GM23338 (cell line): ENCODE measurements around the gene CIZ1. TPM values are rescaled to one million over a fixed set of nuclear protein-coding genes. Genes with fewer than 3 reads are reported as not detected.

Experiments used
- ATAC-seq: fragments of 200-7000 bp; cut with Tn5 transposase; 3 replicates; pipeline ENCODE4 v1.9.1; 2020
- DNase-seq: peaks from one replicate; pipeline ENCODE4 v3.0.0-alpha.2; 2015; ENCODE audit warnings: low spot score
- H2AFZ ChIP-seq: fragments of 200-600 bp; sonication (generic); 2 replicates; pipeline ENCODE4 v1.8.0; 2016; ENCODE audit warnings: antibody characterized with exemption, mild to moderate bottlenecking, moderate library complexity
- H3F3A ChIP-seq: fragments of 200-600 bp; sonication (generic); replicated peaks from 2 replicates; pipeline ENCODE4 v1.8.0; 2017; ENCODE audit warnings: antibody characterized with exemption, mixed run types, low read depth
- H3K27ac ChIP-seq: fragments of 200-600 bp; sonication (generic); 2 replicates; pipeline ENCODE4 v1.6.1; 2016; ENCODE audit warnings: low read depth
- H3K27me3 ChIP-seq: fragments of 200-600 bp; sonication (generic); 2 replicates; pipeline ENCODE4 v1.8.0; 2016; ENCODE audit warnings: mild to moderate bottlenecking, mixed run types, moderate library complexity; ENCODE audit not compliant: insufficient read depth
- H3K36me3 ChIP-seq: fragments of 200-600 bp; sonication (generic); 2 replicates; pipeline ENCODE4 v1.8.0; 2016; ENCODE audit warnings: mild to moderate bottlenecking; ENCODE audit not compliant: insufficient read depth
- H3K4me1 ChIP-seq: fragments of 200-600 bp; sonication (generic); 2 replicates; pipeline ENCODE4 v1.8.0; 2016; ENCODE audit warnings: mild to moderate bottlenecking, moderate library complexity; ENCODE audit not compliant: insufficient read depth
- H3K4me2 ChIP-seq: fragments of 200-600 bp; sonication (generic); 2 replicates; pipeline ENCODE4 v1.7.1; 2017; ENCODE audit warnings: mixed run types
- H3K4me3 ChIP-seq: fragments of 200-600 bp; sonication (generic); 2 replicates; pipeline ENCODE4 v1.6.1; 2016; ENCODE audit warnings: mixed run types
- H3K79me2 ChIP-seq: fragments of 200-600 bp; sonication (generic); replicated peaks from 2 replicates; pipeline ENCODE4 v1.8.0; 2017; ENCODE audit warnings: mild to moderate bottlenecking; ENCODE audit not compliant: insufficient read depth
- H3K9me2 ChIP-seq: fragments of 200-600 bp; sonication (generic); 2 replicates; pipeline ENCODE4 v1.8.0; 2017; ENCODE audit not compliant: insufficient read depth
- H4K20me1 ChIP-seq: fragments of 200-600 bp; sonication (generic); replicated peaks from 2 replicates; pipeline ENCODE4 v1.8.0; 2017; ENCODE audit warnings: mild to moderate bottlenecking; ENCODE audit not compliant: insufficient read depth
- H3K27ac Mint-ChIP-seq: 2 replicates; pipeline ENCODE4 v1.8.0; 2020; ENCODE audit warnings: inconsistent platforms, mild to moderate bottlenecking, moderate library complexity, mixed read lengths
- H3K27me3 Mint-ChIP-seq: 3 replicates; pipeline ENCODE4 v1.8.0; 2022; ENCODE audit warnings: low read depth, mild to moderate bottlenecking, moderate library complexity, mixed read lengths, inconsistent platforms; ENCODE audit not compliant: insufficient read depth, poor library complexity
- H3K36me3 Mint-ChIP-seq: 3 replicates; pipeline ENCODE4 v1.8.0; 2021; ENCODE audit warnings: low read depth, mild to moderate bottlenecking, inconsistent platforms, moderate library complexity, mixed read lengths
- H3K4me1 Mint-ChIP-seq: 3 replicates; pipeline ENCODE4 v1.8.0; 2020; ENCODE audit warnings: mild to moderate bottlenecking, inconsistent platforms, mixed read lengths
- H3K4me3 Mint-ChIP-seq: 3 replicates; pipeline ENCODE4 v1.8.0; 2021; ENCODE audit warnings: moderate library complexity, mild to moderate bottlenecking, inconsistent platforms, mixed read lengths
- H3K9me3 Mint-ChIP-seq: 3 replicates; pipeline ENCODE4 v1.8.0; 2020; ENCODE audit warnings: moderate library complexity, mild to moderate bottlenecking, inconsistent platforms, mixed read lengths
- CREB1 ChIP-seq: fragments of 250-450 bp; sonication (Bioruptor Pico); IDR thresholded peaks from 2 replicates; pipeline ENCODE4 v1.5.0; 2020; ENCODE audit warnings: low read depth, mild to moderate bottlenecking, moderate library complexity
- EZH2 ChIP-seq: fragments of 200-600 bp; sonication (generic); IDR thresholded peaks from one replicate; pipeline ENCODE4 v1.8.0; 2017; ENCODE audit warnings: antibody characterized with exemption, mild to moderate bottlenecking, low read depth; ENCODE audit not compliant: unreplicated experiment
- EZH2phosphoT487 ChIP-seq: fragments of 200-600 bp; sonication (generic); IDR thresholded peaks from one replicate; pipeline ENCODE4 v1.8.1; 2018; ENCODE audit warnings: antibody characterized with exemption; ENCODE audit not compliant: unreplicated experiment
- JUNB ChIP-seq: IDR thresholded peaks from one replicate; pipeline ENCODE4 v1.6.1; 2016; ENCODE audit warnings: antibody characterized with exemption; ENCODE audit not compliant: unreplicated experiment
- NANOG ChIP-seq: IDR thresholded peaks from 2 replicates; pipeline ENCODE4 v1.6.1; 2016; ENCODE audit warnings: antibody characterized with exemption, borderline replicate concordance
- POLR2AphosphoS5 ChIP-seq: IDR thresholded peaks from 2 replicates; pipeline ENCODE4 v1.6.1; 2016; ENCODE audit warnings: antibody characterized with exemption, low read depth
- STAT1 ChIP-seq: IDR thresholded peaks from one replicate; pipeline ENCODE4 v1.6.1; 2016; ENCODE audit warnings: antibody characterized with exemption; ENCODE audit not compliant: unreplicated experiment
- ZNF114 ChIP-seq: fragments of 250-450 bp; sonication (Bioruptor Pico); IDR thresholded peaks from 2 replicates; pipeline ENCODE4 v1.5.0; 2020; ENCODE audit warnings: mild to moderate bottlenecking, moderate library complexity
- ZNF331 ChIP-seq: fragments of 250-450 bp; sonication (Bioruptor Pico); IDR thresholded peaks from 2 replicates; pipeline ENCODE4 v1.5.0; 2020; ENCODE audit warnings: low read depth, mild to moderate bottlenecking, moderate library complexity
- polyA plus RNA-seq: library from polyadenylated mRNA; unstranded; fragments of >200 nt; fragmentation: Nextera tagmentation; extraction: Ambion mirVana; gene quantifications from 2 replicates; pipeline ENCODE4 v1.2.1, GENCODE V29; 2016
- total RNA-seq: library from RNA; depleted of rRNA; stranded (reverse); fragments of >200 nt; shearing (Covaris generic); gene quantifications from 2 replicates; pipeline ENCODE4 v1.2.3, GENCODE V29; 2014
- TF ChIP-seq, protein P1 (sequence below), 2 experiments: fragments of 200-600 bp in 1 of 2; sonication (generic) in 1 of 2; conservative IDR thresholded peaks; 2 replicates each; pipeline versions ENCODE4 v1.5.1 to v1.6.1; 2016 to 2017; ENCODE audit warnings: antibody characterized with exemption in 2 of 2, low read depth in 2 of 2, mild to moderate bottlenecking in 2 of 2, moderate library complexity in 1 of 2
- TF ChIP-seq, protein P2 (sequence below): fragments of 250-450 bp; sonication (Bioruptor Pico); IDR thresholded peaks from 2 replicates; pipeline ENCODE4 v1.5.0; 2020; ENCODE audit warnings: mild to moderate bottlenecking, moderate library complexity
- TF ChIP-seq, protein P3 (sequence below): IDR thresholded peaks from one replicate; pipeline ENCODE4 v1.6.1; 2018; ENCODE audit warnings: antibody characterized with exemption; ENCODE audit not compliant: unreplicated experiment
- TF ChIP-seq, protein P4 (sequence below): IDR thresholded peaks from 2 replicates; pipeline ENCODE4 v1.6.1; 2016; ENCODE audit warnings: antibody characterized with exemption

The CIZ1 gene
- total and polyA plus RNA-seq, 2 experiments from 2014 or later = 49.6 to 61.4 TPM

DNA sequence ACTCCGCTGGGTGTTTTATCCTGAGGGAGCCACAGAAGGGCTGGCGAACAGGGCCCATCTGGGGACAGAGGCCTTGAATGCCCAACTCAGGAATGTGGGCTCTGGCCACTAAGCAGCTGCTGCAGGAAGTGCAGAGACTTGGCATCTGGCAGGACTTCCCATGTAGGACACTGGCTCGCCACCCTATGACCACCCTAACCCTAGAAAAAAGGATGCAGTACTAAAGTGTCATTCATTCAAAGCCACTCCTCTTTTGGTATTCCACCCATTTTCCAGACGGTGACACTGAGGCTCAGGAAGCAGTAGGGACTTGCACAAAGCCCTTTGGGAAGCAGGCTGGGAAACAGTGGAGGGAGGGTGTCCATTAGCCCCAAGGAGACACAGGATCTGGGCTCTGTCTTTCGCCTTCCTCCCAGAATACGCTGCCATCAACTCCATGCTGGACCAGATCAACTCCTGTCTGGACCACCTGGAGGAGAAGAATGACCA is 28.3 kb downstream of the CIZ1 start:
- no peaks in the 10 kb centered on the region for H3K27me3 ChIP-seq
- H3F3A ChIP-seq = peaks cover 4% of the 10 kb centered on the region; the same call in 1 of the 2 replicates
- Mint-ChIP-seq H3K27ac (no peak overlapping the region), H3K4me1 (peaks cover 4% of the 10 kb centered on the region; the same call in 2 of the 3 replicates), H3K4me3 (no peak overlapping the region), H3K27me3 (peaks cover 3% of the 10 kb centered on the region), H3K9me3 (no peaks in the 10 kb centered on the region), H3K36me3 (peaks cover 31% of the 10 kb centered on the region)
- 0 out of 2 replicates have a peak, but pooled peaks cover 5% of the 10 kb centered on the region for H4K20me1 ChIP-seq
- ATAC-seq (no peak), DNase-seq (no peak)
- H3K4me2 ChIP-seq = no peak overlapping the region
- no peak overlapping the region for H2AFZ ChIP-seq
- H3K9me2 ChIP-seq = no peaks in the 10 kb centered on the region
- no peak overlapping the region for H3K27ac ChIP-seq
- no peaks in the 10 kb centered on the region for H3K79me2 ChIP-seq
- peaks cover 4% of the 10 kb centered on the region; the same call in 1 of the 2 replicates for H3K4me1 ChIP-seq
- TF ChIP-seq, protein P1, sequence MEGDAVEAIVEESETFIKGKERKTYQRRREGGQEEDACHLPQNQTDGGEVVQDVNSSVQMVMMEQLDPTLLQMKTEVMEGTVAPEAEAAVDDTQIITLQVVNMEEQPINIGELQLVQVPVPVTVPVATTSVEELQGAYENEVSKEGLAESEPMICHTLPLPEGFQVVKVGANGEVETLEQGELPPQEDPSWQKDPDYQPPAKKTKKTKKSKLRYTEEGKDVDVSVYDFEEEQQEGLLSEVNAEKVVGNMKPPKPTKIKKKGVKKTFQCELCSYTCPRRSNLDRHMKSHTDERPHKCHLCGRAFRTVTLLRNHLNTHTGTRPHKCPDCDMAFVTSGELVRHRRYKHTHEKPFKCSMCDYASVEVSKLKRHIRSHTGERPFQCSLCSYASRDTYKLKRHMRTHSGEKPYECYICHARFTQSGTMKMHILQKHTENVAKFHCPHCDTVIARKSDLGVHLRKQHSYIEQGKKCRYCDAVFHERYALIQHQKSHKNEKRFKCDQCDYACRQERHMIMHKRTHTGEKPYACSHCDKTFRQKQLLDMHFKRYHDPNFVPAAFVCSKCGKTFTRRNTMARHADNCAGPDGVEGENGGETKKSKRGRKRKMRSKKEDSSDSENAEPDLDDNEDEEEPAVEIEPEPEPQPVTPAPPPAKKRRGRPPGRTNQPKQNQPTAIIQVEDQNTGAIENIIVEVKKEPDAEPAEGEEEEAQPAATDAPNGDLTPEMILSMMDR (conservative IDR thresholded peaks at IDR 0.05; ENCODE audit: low read depth in 2 of 2) = no peak
- no peak for TF ChIP-seq ZNF114 (CRISPR knock-in tag)
- no peak for TF ChIP-seq JUNB
- TF ChIP-seq, protein P2, sequence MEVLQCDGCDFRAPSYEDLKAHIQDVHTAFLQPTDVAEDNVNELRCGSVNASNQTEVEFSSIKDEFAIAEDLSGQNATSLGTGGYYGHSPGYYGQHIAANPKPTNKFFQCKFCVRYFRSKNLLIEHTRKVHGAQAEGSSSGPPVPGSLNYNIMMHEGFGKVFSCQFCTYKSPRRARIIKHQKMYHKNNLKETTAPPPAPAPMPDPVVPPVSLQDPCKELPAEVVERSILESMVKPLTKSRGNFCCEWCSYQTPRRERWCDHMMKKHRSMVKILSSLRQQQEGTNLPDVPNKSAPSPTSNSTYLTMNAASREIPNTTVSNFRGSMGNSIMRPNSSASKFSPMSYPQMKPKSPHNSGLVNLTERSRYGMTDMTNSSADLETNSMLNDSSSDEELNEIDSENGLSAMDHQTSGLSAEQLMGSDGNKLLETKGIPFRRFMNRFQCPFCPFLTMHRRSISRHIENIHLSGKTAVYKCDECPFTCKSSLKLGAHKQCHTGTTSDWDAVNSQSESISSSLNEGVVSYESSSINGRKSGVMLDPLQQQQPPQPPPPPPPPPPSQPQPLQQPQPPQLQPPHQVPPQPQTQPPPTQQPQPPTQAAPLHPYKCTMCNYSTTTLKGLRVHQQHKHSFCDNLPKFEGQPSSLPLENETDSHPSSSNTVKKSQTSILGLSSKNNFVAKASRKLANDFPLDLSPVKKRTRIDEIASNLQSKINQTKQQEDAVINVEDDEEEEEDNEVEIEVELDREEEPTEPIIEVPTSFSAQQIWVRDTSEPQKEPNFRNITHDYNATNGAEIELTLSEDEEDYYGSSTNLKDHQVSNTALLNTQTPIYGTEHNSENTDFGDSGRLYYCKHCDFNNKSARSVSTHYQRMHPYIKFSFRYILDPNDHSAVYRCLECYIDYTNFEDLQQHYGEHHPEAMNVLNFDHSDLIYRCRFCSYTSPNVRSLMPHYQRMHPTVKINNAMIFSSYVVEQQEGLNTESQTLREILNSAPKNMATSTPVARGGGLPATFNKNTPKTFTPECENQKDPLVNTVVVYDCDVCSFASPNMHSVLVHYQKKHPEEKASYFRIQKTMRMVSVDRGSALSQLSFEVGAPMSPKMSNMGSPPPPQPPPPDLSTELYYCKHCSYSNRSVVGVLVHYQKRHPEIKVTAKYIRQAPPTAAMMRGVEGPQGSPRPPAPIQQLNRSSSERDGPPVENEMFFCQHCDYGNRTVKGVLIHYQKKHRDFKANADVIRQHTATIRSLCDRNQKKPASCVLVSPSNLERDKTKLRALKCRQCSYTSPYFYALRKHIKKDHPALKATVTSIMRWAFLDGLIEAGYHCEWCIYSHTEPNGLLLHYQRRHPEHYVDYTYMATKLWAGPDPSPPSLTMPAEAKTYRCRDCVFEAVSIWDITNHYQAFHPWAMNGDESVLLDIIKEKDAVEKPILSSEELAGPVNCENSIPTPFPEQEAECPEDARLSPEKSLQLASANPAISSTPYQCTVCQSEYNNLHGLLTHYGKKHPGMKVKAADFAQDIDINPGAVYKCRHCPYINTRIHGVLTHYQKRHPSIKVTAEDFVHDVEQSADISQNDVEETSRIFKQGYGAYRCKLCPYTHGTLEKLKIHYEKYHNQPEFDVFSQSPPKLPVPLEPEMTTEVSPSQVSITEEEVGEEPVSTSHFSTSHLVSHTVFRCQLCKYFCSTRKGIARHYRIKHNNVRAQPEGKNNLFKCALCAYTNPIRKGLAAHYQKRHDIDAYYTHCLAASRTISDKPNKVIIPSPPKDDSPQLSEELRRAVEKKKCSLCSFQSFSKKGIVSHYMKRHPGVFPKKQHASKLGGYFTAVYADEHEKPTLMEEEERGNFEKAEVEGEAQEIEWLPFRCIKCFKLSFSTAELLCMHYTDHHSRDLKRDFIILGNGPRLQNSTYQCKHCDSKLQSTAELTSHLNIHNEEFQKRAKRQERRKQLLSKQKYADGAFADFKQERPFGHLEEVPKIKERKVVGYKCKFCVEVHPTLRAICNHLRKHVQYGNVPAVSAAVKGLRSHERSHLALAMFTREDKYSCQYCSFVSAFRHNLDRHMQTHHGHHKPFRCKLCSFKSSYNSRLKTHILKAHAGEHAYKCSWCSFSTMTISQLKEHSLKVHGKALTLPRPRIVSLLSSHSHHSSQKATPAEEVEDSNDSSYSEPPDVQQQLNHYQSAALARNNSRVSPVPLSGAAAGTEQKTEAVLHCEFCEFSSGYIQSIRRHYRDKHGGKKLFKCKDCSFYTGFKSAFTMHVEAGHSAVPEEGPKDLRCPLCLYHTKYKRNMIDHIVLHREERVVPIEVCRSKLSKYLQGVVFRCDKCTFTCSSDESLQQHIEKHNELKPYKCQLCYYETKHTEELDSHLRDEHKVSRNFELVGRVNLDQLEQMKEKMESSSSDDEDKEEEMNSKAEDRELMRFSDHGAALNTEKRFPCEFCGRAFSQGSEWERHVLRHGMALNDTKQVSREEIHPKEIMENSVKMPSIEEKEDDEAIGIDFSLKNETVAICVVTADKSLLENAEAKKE (CRISPR knock-in tag) = no peak
- TF ChIP-seq NANOG = no peak
- TF ChIP-seq EZH2phosphoT487 = no peak
- no peak for TF ChIP-seq STAT1
- TF ChIP-seq EZH2 = no peak
- TF ChIP-seq, protein P3, sequence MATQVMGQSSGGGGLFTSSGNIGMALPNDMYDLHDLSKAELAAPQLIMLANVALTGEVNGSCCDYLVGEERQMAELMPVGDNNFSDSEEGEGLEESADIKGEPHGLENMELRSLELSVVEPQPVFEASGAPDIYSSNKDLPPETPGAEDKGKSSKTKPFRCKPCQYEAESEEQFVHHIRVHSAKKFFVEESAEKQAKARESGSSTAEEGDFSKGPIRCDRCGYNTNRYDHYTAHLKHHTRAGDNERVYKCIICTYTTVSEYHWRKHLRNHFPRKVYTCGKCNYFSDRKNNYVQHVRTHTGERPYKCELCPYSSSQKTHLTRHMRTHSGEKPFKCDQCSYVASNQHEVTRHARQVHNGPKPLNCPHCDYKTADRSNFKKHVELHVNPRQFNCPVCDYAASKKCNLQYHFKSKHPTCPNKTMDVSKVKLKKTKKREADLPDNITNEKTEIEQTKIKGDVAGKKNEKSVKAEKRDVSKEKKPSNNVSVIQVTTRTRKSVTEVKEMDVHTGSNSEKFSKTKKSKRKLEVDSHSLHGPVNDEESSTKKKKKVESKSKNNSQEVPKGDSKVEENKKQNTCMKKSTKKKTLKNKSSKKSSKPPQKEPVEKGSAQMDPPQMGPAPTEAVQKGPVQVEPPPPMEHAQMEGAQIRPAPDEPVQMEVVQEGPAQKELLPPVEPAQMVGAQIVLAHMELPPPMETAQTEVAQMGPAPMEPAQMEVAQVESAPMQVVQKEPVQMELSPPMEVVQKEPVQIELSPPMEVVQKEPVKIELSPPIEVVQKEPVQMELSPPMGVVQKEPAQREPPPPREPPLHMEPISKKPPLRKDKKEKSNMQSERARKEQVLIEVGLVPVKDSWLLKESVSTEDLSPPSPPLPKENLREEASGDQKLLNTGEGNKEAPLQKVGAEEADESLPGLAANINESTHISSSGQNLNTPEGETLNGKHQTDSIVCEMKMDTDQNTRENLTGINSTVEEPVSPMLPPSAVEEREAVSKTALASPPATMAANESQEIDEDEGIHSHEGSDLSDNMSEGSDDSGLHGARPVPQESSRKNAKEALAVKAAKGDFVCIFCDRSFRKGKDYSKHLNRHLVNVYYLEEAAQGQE = no peak
- TF ChIP-seq, protein P4, sequence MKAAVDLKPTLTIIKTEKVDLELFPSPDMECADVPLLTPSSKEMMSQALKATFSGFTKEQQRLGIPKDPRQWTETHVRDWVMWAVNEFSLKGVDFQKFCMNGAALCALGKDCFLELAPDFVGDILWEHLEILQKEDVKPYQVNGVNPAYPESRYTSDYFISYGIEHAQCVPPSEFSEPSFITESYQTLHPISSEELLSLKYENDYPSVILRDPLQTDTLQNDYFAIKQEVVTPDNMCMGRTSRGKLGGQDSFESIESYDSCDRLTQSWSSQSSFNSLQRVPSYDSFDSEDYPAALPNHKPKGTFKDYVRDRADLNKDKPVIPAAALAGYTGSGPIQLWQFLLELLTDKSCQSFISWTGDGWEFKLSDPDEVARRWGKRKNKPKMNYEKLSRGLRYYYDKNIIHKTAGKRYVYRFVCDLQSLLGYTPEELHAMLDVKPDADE = no peak
- no peak for TF ChIP-seq POLR2AphosphoS5
- TF ChIP-seq ZNF331 (CRISPR knock-in tag) = no peak
- no peak for TF ChIP-seq CREB1 (CRISPR knock-in tag)
- 0 out of 2 replicates have a peak, but pooled peaks cover 3% of the 10 kb centered on the region for H3K36me3 ChIP-seq
- H3K4me3 ChIP-seq = no peak overlapping the region
